HepG2 (cell line): ENCODE results near the gene DCTN1. TPM values are rescaled to one million over a fixed set of nuclear protein-coding genes. Genes with fewer than 3 reads are reported as not detected.

Source experiments
- ATAC-seq: fragments of 200-7000 bp; cut with Tn5 transposase; 3 replicates; pipeline ENCODE4 v1.9.1; 2020; ENCODE audit warnings: mild to moderate bottlenecking, moderate library complexity
- BruUV-seq: library from RNA; stranded (reverse); fragments of 400-500 nt; replicated peaks from 2 replicates; lab custom pipeline; 2021; lab: Mats Ljungman, UMichigan
- CTCF ChIA-PET: fragments of 300-600 bp; formaldehyde crosslinking; extraction: SDS; loops from one replicate; lab custom pipeline; 2021; ENCODE audit warnings: low total read pairs, inconsistent platforms, low intra/inter-chr PET ratio; lab: Yijun Ruan, JAX
- POLR2A ChIA-PET: fragments of 350-600 bp; sonication (Branson Sonifier 250); formaldehyde crosslinking; loops from one replicate; lab custom pipeline; 2020; ENCODE audit warnings: antibody characterized with exemption, inconsistent platforms; lab: Yijun Ruan, JAX
- DNase-seq: peaks from one replicate; pipeline ENCODE4 v3.0.0-alpha.2; 2015; ENCODE audit warnings: low spot score
- FAIRE-seq: peaks from 3 replicates; lab custom pipeline; 2011; peaks lifted over from hg19 to GRCh38; lab: Jason Lieb, UNC
- H2AFZ ChIP-seq: one replicate; pipeline ENCODE4 v1.6.1; 2011; ENCODE audit warnings: low read length, inconsistent platforms
- H3K27ac ChIP-seq: fragments of 300-600 bp; 3 replicates; pipeline ENCODE4 v1.8.0; 2011; ENCODE audit warnings: mixed run types, mild to moderate bottlenecking, mixed read lengths, low read length, inconsistent platforms; ENCODE audit not compliant: insufficient read depth; ENCODE audit errors: extremely low read length
- H3K27me3 ChIP-seq, 2 experiments: fragments of 200-600 bp in 1 of 2; 2 replicates in 1 of 2; 3 replicates in 1 of 2; pipeline versions ENCODE4 v1.6.0 to v1.8.0; 2011; ENCODE audit warnings: low read length in 2 of 2, mild to moderate bottlenecking in 2 of 2, moderate library complexity in 2 of 2, inconsistent platforms in 1 of 2; ENCODE audit not compliant: insufficient read depth in 2 of 2, control insufficient read depth in 1 of 2
- H3K36me3 ChIP-seq, 2 experiments: fragments of 200-600 bp in 1 of 2; replicated peaks in 1 of 2; 2 replicates in 1 of 2; 3 replicates in 1 of 2; pipeline versions ENCODE4 v1.5.1 to v1.8.0; 2011; ENCODE audit warnings: low read length in 2 of 2, inconsistent platforms in 1 of 2; ENCODE audit not compliant: insufficient read depth in 2 of 2, control insufficient read depth in 1 of 2
- H3K4me1 ChIP-seq: 2 replicates; pipeline ENCODE4 v1.5.1; 2012; ENCODE audit warnings: low read length, inconsistent platforms; ENCODE audit not compliant: insufficient read depth
- H3K4me2 ChIP-seq: 2 replicates; pipeline ENCODE4 v1.6.0; 2011; ENCODE audit warnings: low read depth, low read length, inconsistent platforms
- H3K4me3 ChIP-seq, 3 experiments: fragments of 200-600 bp in 1 of 3; sonication (generic), shearing (Covaris generic) in 1 of 3; replicated peaks in 1 of 3; 2 replicates each; pipeline ENCODE4 v1.5.1; 2011 to 2016; ENCODE audit warnings: low read length in 3 of 3, inconsistent platforms in 2 of 3, low read depth in 2 of 3, mild to moderate bottlenecking in 2 of 3, control low read depth in 1 of 3, mixed read lengths in 1 of 3; ENCODE audit not compliant: insufficient read depth in 1 of 3
- H3K79me2 ChIP-seq: one replicate; pipeline ENCODE4 v1.6.1; 2011; ENCODE audit warnings: low read length, inconsistent platforms; ENCODE audit not compliant: insufficient read depth
- H3K9ac ChIP-seq: 2 replicates; pipeline ENCODE4 v1.6.0; 2011; ENCODE audit warnings: mild to moderate bottlenecking, low read depth, low read length, inconsistent platforms; ENCODE audit not compliant: insufficient read depth
- H3K9me3 ChIP-seq: 2 replicates; pipeline ENCODE4 v1.5.1; 2012; ENCODE audit warnings: mild to moderate bottlenecking, low read length
- H4K20me1 ChIP-seq: 2 replicates; pipeline ENCODE4 v1.6.0; 2011; ENCODE audit warnings: inconsistent platforms, mild to moderate bottlenecking, low read length, moderate library complexity; ENCODE audit not compliant: insufficient read depth
- CENPX ChIP-seq: sonication (generic); formaldehyde crosslinking; IDR thresholded peaks from 2 replicates; pipeline ENCODE4 v1.9.0; 2021; ENCODE audit warnings: mild to moderate bottlenecking, missing genetic modification reagents, moderate library complexity
- MYPOP ChIP-seq: sonication (generic); formaldehyde crosslinking; IDR thresholded peaks from 2 replicates; pipeline ENCODE4 v1.8.1; 2023; ENCODE audit warnings: mild to moderate bottlenecking, moderate library complexity, missing genetic modification reagents
- SNRNP70 ChIP-seq: fragments of 200-400 bp; formaldehyde crosslinking; IDR thresholded peaks from 2 replicates; pipeline ENCODE4 v1.6.1; 2017; ENCODE audit warnings: mild to moderate bottlenecking, low read depth, low read length, moderate library complexity
- ZBTB46 ChIP-seq: sonication (generic); formaldehyde crosslinking; IDR thresholded peaks from 2 replicates; pipeline ENCODE4 v1.4.0; 2020; ENCODE audit warnings: mild to moderate bottlenecking, missing genetic modification reagents, borderline replicate concordance
- ZNF350 ChIP-seq: sonication (generic); formaldehyde crosslinking; IDR thresholded peaks from 2 replicates; pipeline ENCODE4 v1.4.0; 2020; ENCODE audit warnings: mild to moderate bottlenecking, low read depth, missing genetic modification reagents, borderline replicate concordance
- ZNF614 ChIP-seq: IDR thresholded peaks from 2 replicates; pipeline ENCODE4 v1.6.1; 2018; ENCODE audit warnings: missing biosample characterization, missing genetic modification reagents, inconsistent platforms, borderline replicate concordance
- WGBS: methylation state at CpG from one replicate; pipeline ENCODE4 v1.1.6; 2017; ENCODE audit warnings: low lambda C conversion rate; 5-methylcytosine and 5-hydroxymethylcytosine counted together
- in situ Hi-C: cut with HindIII; loops from 2 replicates; pipeline ENCODE4 v1.10.0; 2017; ENCODE audit warnings: low pct_unique_long_range_greater_than_20kb; ENCODE audit not compliant: extremely low pct_ligation_motif_present
- intact Hi-C: fragments of 100-400 bp; cut with micrococcal nuclease; formaldehyde crosslinking; loops from one replicate; pipeline ENCODE4 v1.10.0; 2022; ENCODE audit not compliant: unreplicated experiment
- polyA plus RNA-seq, 8 experiments: library from polyadenylated mRNA; depleted of rRNA in 3 of 8; stranded (reverse) in 7 of 8; unstranded in 1 of 8; fragments of >200 nt; fragmentation: Illumina TruSeq in 4 of 8; extraction: Trizol in 4 of 8; gene quantifications; 2 replicates each; pipeline versions ENCODE4 v1.2.1 to v1.2.3, GENCODE V29; 2011 to 2016; ENCODE audit warnings: low read depth in 4 of 8, missing spikeins in 1 of 8, mixed read lengths in 1 of 8; ENCODE audit not compliant: insufficient read depth in 1 of 8
- total RNA-seq, 5 experiments: library from RNA; depleted of rRNA; stranded (reverse); fragments of >200 nt; fragmentation: Illumina TruSeq; extraction: Trizol; gene quantifications; 2 replicates each; pipeline ENCODE4 v1.2.3, GENCODE V29; 2016; ENCODE audit warnings: low read depth in 1 of 5
- TF ChIP-seq, protein P1 (sequence below), 2 experiments: fragments of 450-650 bp in 1 of 2; sonication (generic) in 1 of 2; formaldehyde crosslinking in 1 of 2; IDR thresholded peaks; 2 replicates each; pipeline versions ENCODE4 v1.6.1 to v1.8.0; 2016 to 2022; ENCODE audit warnings: antibody characterized with exemption in 1 of 2, mild to moderate bottlenecking in 1 of 2, missing genetic modification reagents in 1 of 2
- TF ChIP-seq, protein P2 (sequence below): sonication (generic); formaldehyde crosslinking; IDR thresholded peaks from 2 replicates; pipeline ENCODE4 v1.8.1; 2023; ENCODE audit warnings: mild to moderate bottlenecking, missing genetic modification reagents

Gene DCTN1
- total and polyA plus RNA-seq, 2 of the 13 experiments (the other 11 are each of a cell fraction or from before 2014, with no cell fraction given), result 73.2 to 122 TPM

DNA sequence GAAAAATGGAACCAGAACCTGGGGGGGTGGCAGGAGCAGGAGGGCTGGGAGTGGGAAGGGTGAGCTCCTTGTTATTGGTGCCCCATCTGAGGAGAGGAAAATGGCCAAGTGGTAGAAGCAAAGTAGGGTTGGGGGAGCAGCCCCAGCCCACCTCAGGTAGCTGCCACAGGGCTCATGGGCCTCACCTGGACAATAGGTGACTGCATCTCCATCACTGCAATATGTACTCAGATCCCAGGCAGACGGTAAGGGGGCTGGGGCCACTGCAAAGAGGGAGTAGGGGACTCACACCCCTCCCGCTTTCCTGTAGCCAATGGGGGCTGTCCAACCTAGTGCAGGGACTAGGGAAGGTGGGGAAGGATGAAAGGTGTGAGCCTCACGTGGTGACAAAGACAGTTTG lies 37.1 kb upstream of the DCTN1 start:
- POLR2A ChIA-PET, result no interaction called here
- WGBS, result 13% methylated on average over 3 of the region's 3 CpGs
- in situ Hi-C loops (no loop called here), intact Hi-C loops (no loop called here)
- no peaks in the 10 kb centered on the region for H3K36me3 ChIP-seq
- no peak overlapping the region for H3K4me2 ChIP-seq
- no peak for ATAC-seq
- no peak overlapping the region for H3K4me3 ChIP-seq
- no peaks in the 10 kb centered on the region for H3K79me2 ChIP-seq
- DNase-seq, result no peak
- H4K20me1 ChIP-seq, result no peaks in the 10 kb centered on the region
- peaks cover 48% of the 10 kb centered on the region for H3K4me1 ChIP-seq
- H3K27me3 ChIP-seq, result peaks cover 0 to 10% of the 10 kb centered on the region in 2 experiments; a peak in 3 of 5 replicates
- no TSS peak for BruUV-seq
- H3K9me3 ChIP-seq, result no peaks in the 10 kb centered on the region
- CTCF ChIA-PET, result no interaction called here
- H2AFZ ChIP-seq, result no peak overlapping the region
- no peak overlapping the region for H3K27ac ChIP-seq
- H3K9ac ChIP-seq, result no peak overlapping the region
- no peak for FAIRE-seq
- TF ChIP-seq SNRNP70 (no peak), MYPOP (CRISPR knock-in tag) (no peak), ZNF350 (CRISPR knock-in tag) (no peak), ZBTB46 (no peak), ZNF614 (CRISPR knock-in tag) (no peak), CENPX (CRISPR knock-in tag) (no peak)
- TF ChIP-seq, protein P1, sequence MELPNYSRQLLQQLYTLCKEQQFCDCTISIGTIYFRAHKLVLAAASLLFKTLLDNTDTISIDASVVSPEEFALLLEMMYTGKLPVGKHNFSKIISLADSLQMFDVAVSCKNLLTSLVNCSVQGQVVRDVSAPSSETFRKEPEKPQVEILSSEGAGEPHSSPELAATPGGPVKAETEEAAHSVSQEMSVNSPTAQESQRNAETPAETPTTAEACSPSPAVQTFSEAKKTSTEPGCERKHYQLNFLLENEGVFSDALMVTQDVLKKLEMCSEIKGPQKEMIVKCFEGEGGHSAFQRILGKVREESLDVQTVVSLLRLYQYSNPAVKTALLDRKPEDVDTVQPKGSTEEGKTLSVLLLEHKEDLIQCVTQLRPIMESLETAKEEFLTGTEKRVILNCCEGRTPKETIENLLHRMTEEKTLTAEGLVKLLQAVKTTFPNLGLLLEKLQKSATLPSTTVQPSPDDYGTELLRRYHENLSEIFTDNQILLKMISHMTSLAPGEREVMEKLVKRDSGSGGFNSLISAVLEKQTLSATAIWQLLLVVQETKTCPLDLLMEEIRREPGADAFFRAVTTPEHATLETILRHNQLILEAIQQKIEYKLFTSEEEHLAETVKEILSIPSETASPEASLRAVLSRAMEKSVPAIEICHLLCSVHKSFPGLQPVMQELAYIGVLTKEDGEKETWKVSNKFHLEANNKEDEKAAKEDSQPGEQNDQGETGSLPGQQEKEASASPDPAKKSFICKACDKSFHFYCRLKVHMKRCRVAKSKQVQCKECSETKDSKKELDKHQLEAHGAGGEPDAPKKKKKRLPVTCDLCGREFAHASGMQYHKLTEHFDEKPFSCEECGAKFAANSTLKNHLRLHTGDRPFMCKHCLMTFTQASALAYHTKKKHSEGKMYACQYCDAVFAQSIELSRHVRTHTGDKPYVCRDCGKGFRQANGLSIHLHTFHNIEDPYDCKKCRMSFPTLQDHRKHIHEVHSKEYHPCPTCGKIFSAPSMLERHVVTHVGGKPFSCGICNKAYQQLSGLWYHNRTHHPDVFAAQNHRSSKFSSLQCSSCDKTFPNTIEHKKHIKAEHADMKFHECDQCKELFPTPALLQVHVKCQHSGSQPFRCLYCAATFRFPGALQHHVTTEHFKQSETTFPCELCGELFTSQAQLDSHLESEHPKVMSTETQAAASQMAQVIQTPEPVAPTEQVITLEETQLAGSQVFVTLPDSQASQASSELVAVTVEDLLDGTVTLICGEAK (IDR thresholded peaks at IDR 0.05), result no peak
- TF ChIP-seq, protein P1 (CRISPR knock-in tag; IDR thresholded peaks at IDR 0.05), result no peak
- TF ChIP-seq, protein P2, sequence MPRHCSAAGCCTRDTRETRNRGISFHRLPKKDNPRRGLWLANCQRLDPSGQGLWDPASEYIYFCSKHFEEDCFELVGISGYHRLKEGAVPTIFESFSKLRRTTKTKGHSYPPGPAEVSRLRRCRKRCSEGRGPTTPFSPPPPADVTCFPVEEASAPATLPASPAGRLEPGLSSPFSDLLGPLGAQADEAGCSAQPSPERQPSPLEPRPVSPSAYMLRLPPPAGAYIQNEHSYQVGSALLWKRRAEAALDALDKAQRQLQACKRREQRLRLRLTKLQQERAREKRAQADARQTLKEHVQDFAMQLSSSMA (CRISPR knock-in tag), result no peak
